Ecto neural progenitor cell (in vitro differentiated cells): ENCODE measurements around the gene P2RX7.
"Not testable (repeated sequence)": the region's sequence is repeated elsewhere in the genome, so short reads cannot be mapped to it uniquely, and the experiment has no call there.

Experiments
- DNase-seq: peaks from one replicate; pipeline ENCODE4 v3.0.0-alpha.2; 2018; ENCODE audit warnings: low spot score

The P2RX7 gene

GRCh38 chr12:121135320-121135719 is 2.6 kb downstream of the P2RX7 start:
- DNase-seq: no peak

GRCh38 chr12:121137512-121137911 is 4.8 kb downstream of the P2RX7 start:
- DNase-seq: no peak

GRCh38 chr12:121138284-121138683 is 5.6 kb downstream of the P2RX7 start:
- no peak for DNase-seq

- DNase-seq: no peak
Measured at GRCh38 chr12:121139286-121139685, 6.6 kb downstream of the P2RX7 start.

DNA sequence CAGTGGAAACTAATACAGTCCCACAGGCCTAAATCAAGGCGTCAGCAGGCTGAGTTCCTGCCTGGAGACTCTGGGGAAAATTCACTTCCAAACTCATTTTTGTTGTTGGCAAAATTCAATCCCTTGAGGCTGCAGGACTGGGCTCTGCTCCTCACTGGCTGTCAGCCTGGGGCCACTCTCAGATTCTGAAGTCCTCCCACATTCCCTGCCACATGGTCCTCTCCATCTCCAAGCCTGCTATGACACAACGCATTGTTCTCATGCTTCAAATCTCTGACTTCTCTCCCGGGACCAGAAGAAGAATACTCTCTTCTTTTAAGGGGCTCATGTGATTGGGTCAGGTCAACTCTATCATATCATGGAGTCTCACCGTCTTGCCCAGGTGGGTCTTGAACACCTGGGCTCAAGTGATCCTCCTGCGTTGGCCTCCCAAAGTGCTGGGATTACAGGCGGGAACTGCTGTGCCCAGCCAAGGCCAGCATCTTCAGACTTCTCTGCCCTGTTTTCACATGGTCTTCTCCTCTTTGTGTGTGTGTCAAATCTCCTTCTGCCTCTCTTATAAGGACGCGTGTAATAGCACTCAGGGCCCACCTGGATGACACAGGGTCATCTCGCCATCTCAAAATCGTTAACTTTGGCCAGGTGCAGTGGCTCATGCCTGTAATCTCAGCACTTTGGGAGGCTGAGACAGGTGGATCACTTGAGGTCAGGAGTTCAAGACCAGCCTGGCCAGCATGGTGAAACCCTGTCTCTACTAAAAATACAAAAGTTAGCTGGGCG is 9.7 kb downstream of the P2RX7 start:
- no peak for DNase-seq

- no peak for DNase-seq
Measured at GRCh38 chr12:121144416-121144914, 11.8 kb downstream of the P2RX7 start.

DNA sequence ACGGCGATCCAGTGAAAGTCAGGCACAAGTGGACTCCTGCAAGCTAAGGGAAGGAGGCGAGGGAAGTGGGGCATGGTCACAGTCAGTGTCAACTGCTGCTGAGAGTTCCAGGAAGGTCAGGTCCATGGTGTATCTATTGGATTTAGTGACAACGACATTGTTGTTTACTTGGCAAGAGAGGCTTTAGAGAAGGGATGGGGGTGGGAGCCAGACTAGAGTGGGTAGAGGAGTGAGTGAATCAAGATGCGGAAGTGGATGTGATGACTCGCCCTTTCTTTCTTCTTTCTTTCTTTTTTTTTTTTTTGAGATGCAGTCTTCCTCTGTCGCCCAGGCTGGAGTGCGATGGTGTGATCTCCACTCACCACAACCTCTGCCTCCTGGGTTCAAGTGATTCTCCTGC is 12.5 kb downstream of the P2RX7 start:
- no peak for DNase-seq

DNA sequence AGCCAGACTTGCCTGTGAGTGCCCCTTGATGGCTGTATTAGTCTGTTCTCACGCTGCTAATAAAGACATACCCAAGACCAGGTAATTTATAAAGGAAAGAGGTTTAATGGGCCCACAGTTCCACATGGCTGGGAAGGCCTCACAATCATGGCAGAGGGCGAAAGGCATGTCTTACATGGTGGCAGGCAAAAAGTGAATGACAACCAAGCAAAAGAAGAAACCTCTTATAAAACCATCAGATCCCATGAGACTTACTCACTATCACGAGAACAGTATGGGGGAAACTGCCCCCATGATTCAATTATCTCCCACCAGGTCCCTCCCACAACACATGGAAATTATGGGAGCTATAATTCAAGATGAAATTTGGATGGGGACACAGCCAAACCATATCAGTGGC is 16.6 kb downstream of the P2RX7 start:
- not testable (repeated sequence) for DNase-seq

DNA sequence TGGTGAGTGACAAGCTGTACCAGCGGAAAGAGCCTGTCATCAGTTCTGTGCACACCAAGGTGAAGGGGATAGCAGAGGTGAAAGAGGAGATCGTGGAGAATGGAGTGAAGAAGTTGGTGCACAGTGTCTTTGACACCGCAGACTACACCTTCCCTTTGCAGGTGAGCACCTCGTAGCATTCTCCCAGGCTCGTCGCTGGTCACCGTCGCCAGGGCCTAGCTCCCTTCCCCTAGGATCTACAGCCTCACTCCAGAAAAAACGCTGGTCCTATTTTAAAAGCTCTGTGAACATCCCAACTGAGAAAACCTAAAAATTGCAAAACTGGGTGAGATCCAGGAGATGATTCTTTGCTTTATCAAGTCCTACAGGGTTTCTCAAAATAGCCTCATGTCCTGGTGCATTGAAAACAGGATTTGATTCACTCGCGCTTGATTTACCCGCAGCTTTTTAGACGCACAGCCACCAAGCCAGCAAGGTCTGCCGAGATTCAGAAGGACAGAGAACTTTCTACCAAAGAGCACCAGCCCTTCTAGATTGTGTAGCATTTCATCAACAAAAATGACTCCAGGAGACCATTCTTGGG is 22.2 kb downstream of the P2RX7 start:
- no peak for DNase-seq

DNA sequence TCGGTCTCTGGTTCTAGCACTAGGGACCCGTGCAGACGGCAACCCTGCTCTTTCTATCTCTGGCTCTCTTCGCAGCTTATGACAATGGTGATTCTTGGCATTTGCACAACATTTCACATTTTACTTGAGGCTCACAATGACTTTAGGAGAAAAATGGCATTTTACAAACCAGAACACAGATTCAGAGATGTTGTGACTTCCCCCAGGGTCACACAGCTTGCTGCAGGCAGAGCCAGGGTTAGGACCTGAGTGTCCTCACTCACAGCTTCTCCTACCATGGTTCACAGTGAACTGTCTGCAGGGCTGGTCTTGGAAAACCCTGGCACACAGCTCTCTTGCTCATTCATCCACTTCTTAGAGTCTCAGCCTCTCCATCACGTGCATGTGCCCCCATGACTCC is 23.7 kb downstream of the P2RX7 start:
- no peak for DNase-seq

- DNase-seq: no peak
Measured at GRCh38 chr12:121158085-121158484, 25.4 kb downstream of the P2RX7 start.

GRCh38 chr12:121158728-121159351 is 26.2 kb downstream of the P2RX7 start:
- DNase-seq: not testable (repeated sequence)

DNA sequence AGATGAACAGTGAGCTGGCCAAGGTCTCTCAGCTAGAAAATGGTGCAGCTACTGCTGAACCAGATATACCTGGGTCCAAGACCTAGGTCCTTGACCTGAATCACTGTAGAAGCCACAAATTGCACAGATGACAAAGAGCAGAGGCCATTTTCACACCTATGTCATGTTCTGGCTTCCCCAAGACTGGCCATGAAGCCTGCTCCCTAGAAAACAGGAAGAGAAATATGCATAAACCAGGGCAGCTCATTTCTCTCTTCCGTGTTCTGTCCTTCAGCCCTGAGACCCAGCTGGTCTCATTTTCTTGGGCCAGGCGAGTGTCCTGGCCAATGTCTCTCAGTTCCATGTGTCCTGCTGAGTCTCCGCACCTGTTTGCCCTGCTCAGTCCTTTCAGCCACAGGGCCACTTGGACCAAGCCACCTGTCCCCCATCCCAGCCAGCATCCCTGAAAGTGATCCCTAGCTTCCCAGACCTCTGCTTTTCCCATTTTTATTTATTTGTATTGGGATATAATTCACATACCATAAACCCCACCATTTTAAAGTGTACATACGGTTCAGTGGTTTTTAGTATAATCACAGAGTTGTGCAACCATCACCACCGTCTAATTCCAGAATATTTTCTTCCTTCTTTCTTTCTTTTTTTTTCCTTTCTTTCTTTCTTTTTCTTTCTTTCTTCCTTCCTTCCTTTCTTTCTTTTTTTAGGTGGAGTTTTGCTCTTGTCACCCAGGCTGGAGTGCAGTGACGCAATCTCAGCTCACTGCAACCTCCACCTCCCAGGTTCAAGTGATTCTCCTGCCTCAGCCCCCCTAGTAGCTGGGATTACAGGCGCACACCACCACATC is 27.0 kb downstream of the P2RX7 start:
- DNase-seq: no peak

GRCh38 chr12:121162384-121162783 is 29.7 kb downstream of the P2RX7 start:
- no peak for DNase-seq

DNA sequence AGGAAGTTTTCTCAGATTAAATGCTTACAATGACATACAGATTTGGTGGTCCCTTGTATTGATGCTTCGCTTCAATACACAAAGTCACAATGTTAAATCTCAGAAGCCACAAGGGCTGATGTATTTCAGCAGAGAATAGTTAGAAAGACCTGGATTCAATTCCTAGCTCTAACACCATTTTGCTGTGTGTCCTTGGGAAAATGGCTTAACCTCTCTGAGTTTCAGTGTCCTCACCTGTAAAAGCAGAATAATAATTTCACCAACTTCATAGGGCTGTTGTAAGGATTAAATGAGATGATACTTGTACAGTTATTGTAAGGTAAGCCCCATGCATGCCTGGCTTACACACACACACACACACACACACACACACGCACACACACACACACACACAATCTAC is 30.3 kb downstream of the P2RX7 start:
- DNase-seq: no peak

GRCh38 chr12:121164839-121165238 is 32.2 kb downstream of the P2RX7 start:
- DNase-seq: not testable (repeated sequence)

DNA sequence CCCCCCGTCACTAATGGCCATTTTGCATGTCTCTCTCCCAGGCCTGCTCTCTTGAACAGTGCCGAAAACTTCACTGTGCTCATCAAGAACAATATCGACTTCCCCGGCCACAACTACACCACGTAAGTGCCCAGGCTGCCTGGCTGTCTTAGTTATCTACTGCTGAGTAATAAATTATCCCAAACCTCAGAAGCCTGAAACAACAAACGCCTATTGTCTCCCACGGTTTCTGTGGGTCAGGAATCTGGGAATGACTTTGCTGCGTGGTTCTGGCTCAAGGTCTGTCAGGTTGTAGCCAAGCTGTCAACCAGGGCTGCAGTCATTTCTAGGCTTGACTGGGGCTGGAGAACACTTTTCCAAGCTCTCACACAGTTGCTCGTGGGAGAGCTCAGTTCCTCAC is 32.6 kb downstream of the P2RX7 start:
- DNase-seq: no peak

GRCh38 chr12:121166356-121166755 is 33.7 kb downstream of the P2RX7 start:
- DNase-seq: no peak

GRCh38 chr12:121167232-121167820 is 34.6 kb downstream of the P2RX7 start:
- no peak for DNase-seq

- DNase-seq: no peak
Measured at GRCh38 chr12:121167951-121168350, 35.3 kb downstream of the P2RX7 start.

DNA sequence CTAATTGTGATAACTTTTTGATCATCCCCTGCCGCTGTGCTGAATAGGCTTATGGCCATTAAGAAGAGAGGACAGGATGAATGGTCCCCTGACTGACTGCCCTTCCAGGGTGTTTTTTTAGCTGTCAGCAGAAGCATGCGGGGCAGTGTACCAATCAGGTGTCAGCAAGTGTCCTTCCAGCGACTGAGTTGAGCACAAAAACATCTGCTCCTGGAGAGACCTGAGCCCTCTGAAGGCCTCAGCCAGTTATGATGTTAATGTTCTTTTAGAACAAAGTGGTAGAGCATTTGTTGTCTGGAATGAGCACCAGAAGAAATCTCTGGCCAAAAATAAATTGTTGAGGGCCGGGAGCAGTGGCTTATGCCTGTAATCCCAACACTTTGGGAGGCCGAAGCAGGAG is 37.5 kb downstream of the P2RX7 start:
- no peak for DNase-seq
